Uterus (tissue), 2 donors: ENCODE measurements around the gene DMAC2L.

Experiments used
- POLR2A ChIP-seq, 2 donors: fragments of 450-650 bp; IDR thresholded peaks; one replicate each; pipeline ENCODE4 v1.6.1; 2016; ENCODE audit warnings: antibody characterized with exemption in 2 of 2, mild to moderate bottlenecking in 1 of 2, moderate library complexity in 1 of 2
- TF ChIP-seq, protein P1 (sequence below), 4 experiments: fragments of 200-600 bp in 2 of 4; fragments of 450-650 bp in 2 of 4; sonication (generic) in 2 of 4; IDR thresholded peaks; one replicate each; pipeline ENCODE4 v1.5.1; 2016 to 2019; ENCODE audit warnings: antibody characterized with exemption in 4 of 4, mild to moderate bottlenecking in 2 of 4, moderate library complexity in 1 of 4

GRCh38 chr14:50357753-50358395, 45.8 kb downstream of the DMAC2L start:
- TF ChIP-seq, protein P1, sequence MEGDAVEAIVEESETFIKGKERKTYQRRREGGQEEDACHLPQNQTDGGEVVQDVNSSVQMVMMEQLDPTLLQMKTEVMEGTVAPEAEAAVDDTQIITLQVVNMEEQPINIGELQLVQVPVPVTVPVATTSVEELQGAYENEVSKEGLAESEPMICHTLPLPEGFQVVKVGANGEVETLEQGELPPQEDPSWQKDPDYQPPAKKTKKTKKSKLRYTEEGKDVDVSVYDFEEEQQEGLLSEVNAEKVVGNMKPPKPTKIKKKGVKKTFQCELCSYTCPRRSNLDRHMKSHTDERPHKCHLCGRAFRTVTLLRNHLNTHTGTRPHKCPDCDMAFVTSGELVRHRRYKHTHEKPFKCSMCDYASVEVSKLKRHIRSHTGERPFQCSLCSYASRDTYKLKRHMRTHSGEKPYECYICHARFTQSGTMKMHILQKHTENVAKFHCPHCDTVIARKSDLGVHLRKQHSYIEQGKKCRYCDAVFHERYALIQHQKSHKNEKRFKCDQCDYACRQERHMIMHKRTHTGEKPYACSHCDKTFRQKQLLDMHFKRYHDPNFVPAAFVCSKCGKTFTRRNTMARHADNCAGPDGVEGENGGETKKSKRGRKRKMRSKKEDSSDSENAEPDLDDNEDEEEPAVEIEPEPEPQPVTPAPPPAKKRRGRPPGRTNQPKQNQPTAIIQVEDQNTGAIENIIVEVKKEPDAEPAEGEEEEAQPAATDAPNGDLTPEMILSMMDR (IDR thresholded peaks at IDR 0.05): no peak
- TF ChIP-seq POLR2A (IDR thresholded peaks at IDR 0.05): no peak
